Aorta (tissue), 5 donors: ENCODE data around the gene EMID1. TPM values are rescaled to one million over a fixed set of nuclear protein-coding genes. Genes with fewer than 3 reads are reported as not detected.

Experiments used
- ATAC-seq: fragments of 200-7000 bp; cut with Tn5 transposase; one replicate; pipeline ENCODE4 v1.9.1; 2022; ENCODE audit warnings: moderate library complexity; ENCODE audit not compliant: low FRiP score
- DNase-seq, 2 donors: peaks; one replicate each; pipeline ENCODE4 v3.0.0-alpha.2; 2020
- H3K27ac ChIP-seq, 2 donors: one replicate each; pipeline ENCODE4 v1.5.1; 2013; ENCODE audit warnings: low read length in 2 of 2, mild to moderate bottlenecking in 2 of 2, moderate library complexity in 2 of 2, control low read depth in 1 of 2, inconsistent platforms in 1 of 2, low read depth in 1 of 2
- H3K27me3 ChIP-seq, 2 donors: one replicate each; pipeline ENCODE4 v1.6.1; 2013; ENCODE audit warnings: control low read depth in 1 of 2, low read length in 1 of 2, mild to moderate bottlenecking in 1 of 2, moderate library complexity in 1 of 2; ENCODE audit not compliant: insufficient read depth in 2 of 2, control insufficient read depth in 1 of 2
- H3K36me3 ChIP-seq, 2 donors: one replicate each; pipeline ENCODE4 v1.6.1; 2013; ENCODE audit warnings: control low read depth in 1 of 2, low read length in 1 of 2, mild to moderate bottlenecking in 1 of 2; ENCODE audit not compliant: insufficient read depth in 2 of 2, control insufficient read depth in 1 of 2
- H3K4me1 ChIP-seq, 2 donors: one replicate each; pipeline ENCODE4 v1.6.1; 2013; ENCODE audit warnings: low read length in 2 of 2, control low read depth in 1 of 2, mild to moderate bottlenecking in 1 of 2, moderate library complexity in 1 of 2; ENCODE audit not compliant: insufficient read depth in 2 of 2, control insufficient read depth in 1 of 2
- H3K4me3 ChIP-seq, 2 donors: one replicate each; pipeline ENCODE4 v1.5.1; 2013; ENCODE audit warnings: low read length in 2 of 2, control low read depth in 1 of 2, mild to moderate bottlenecking in 1 of 2
- H3K9me3 ChIP-seq: one replicate; pipeline ENCODE4 v1.6.1; 2013; ENCODE audit warnings: mild to moderate bottlenecking, low read length; ENCODE audit not compliant: control insufficient read depth
- WGBS, 2 donors: extraction: QIAGEN DNeasy Blood & Tissue Kit; methylation state at CpG; one replicate each; pipeline ENCODE4 v1.1.7; 2013; 5-methylcytosine and 5-hydroxymethylcytosine counted together
- intact Hi-C, 2 donors: fragments of 100-400 bp; cut with DNase I; formaldehyde crosslinking; loops; one replicate each; pipeline versions ENCODE4 v1.14.2 to v1.15.0; 2022
- polyA plus RNA-seq, 2 donors: library from polyadenylated mRNA; stranded (reverse); fragments of 200-250 nt; gene quantifications; one replicate each; pipeline ENCODE4 v1.2.3, GENCODE V29; 2013
- total RNA-seq, 2 donors: library from RNA; stranded (reverse); fragmentation: NEBNext Ultra II Directional; extraction: Animal tissue kit (Norgen Biotek cat#: 25700); gene quantifications; one replicate each; pipeline ENCODE4 v1.2.1, GENCODE V29; 2021
- donor health status: healthy with polysubstance abuse.
- donor health status: Bipolar disorder and iron deficiency.
- donor health status: DM: no; HTN: no; CAD: no.
- donor health status: DM: no; HTN: no; CAD: no.
- donor health status: DM: yes; HTN: yes; CAD: no.

EMID1 gene
- total and polyA plus RNA-seq, 4 donors: 0.13 to 7.0 (median 0.95) TPM

DNA sequence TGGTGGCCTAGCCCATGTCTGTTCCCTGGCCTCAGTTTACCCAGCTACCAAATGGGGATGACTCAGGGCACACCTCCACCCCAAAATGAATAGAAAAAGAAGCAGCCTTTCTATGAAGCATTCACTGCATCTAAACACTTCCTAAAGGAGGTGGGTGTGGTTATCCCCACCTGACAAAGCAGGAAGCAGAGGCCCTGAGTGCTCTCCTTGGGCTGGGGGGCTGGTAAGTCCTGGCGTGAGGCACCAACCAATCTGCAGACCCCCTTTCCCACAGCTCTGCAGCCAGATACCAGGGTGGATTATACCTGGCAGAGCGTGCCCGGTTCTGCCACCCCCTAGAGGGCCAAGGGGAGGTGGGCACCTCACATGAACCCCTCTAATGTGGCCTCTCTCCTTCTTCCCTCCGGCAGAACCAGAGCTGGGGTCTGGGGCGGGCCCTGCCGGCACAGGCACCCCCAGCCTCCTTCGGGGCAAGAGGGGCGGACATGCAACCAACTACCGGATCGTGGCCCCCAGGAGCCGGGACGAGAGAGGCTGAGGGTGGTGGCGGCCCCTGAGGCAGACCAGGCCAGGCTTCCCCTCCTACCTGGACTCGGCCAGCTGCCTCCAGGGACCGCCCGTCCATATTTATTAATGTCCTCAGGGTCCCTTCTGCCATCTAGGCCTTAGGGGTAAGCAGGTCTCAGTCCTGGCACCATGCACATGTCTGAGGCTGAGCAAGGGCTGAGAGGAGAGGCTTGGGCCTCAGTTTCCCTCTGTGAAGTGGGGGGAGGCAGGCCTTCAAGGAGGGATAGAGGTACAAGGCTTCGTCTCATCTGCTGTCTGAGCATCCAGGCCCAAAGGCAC is 52.9 kb downstream of the EMID1 start:
- no peaks in the 10 kb centered on the region for H3K36me3 ChIP-seq
- no peaks in the 10 kb centered on the region for H3K27me3 ChIP-seq
- no peak overlapping the region for H3K4me3 ChIP-seq
- H3K27ac ChIP-seq: no peak overlapping the region
- DNase-seq (no peak), ATAC-seq (no peak)
- H3K9me3 ChIP-seq: no peaks in the 10 kb centered on the region
- intact Hi-C loops: no loop called here
- H3K4me1 ChIP-seq: no peaks in the 10 kb centered on the region
- 89% methylated on average over 15 to 17 of the region's 17 CpGs for WGBS, 2 donors

DNA sequence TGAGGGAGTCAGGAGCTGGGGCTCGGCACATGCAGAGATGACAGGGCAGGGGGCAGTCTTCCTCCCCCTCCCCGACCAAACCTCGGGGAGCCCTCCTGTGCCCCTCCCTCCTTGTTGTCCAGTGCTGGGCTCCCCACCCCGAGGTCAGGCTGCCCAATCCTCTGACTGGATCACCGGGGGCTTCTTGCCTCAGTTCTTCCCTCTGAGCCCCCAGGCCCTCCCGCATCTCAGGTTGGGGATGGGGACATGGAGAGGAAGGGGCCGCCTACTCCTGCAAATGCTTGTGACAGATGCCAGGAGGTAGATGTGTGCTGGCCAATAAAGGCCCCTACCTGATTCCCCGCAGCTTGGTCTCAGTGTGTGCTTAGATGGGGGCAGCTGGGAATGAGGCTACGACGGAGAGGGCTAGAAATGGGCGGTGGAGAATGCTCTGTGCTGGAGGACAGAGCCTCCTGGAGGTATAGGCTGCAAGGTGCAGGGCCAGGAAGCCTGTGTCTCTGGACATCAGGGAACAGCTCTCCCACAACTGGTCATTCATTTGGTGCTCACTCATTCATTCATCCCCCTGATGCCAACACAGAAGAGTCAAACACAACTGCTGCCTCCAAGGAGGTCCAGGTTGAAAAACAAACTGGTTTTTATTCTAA is 53.7 kb downstream of the EMID1 start:
- DNase-seq: no peak
- 78 to 82% methylated on average over 11 of the region's 11 CpGs for WGBS, 2 donors

DNA sequence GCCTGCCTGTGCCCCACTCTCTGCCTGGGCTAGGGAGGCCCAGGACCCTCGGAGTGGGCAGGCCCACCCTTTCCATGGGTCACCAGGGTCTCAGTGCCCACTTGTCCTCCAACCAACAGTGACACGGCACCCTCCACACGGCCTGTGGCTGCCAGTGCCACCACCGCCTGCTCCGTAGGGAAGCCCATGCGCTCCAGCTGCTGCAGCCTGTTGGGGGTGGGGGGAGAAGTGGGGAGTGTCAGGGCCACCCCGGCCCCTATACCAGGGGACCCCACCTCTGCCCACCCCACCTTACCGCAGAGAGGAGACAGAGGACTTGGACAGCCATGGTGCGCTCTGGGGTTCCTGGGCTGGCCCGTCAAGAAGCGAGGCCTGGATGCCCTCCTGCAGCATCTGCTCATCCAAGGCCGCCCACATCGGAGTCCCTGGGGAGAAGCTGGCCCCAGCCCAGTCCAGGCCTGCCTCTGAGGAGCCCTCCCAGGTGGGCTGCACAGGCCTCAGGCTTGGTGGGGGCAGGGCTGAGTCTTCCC is 54.4 kb downstream of the EMID1 start:
- Histone ChIP-seq H3K9me3 (no peaks in the 10 kb centered on the region), H3K27ac (no peak overlapping the region), H3K4me3 (no peak overlapping the region), H3K27me3 (no peaks in the 10 kb centered on the region), H3K4me1 (no peaks in the 10 kb centered on the region), H3K36me3 (no peaks in the 10 kb centered on the region)
- 88% methylated on average over 12 to 13 of the region's 13 CpGs for WGBS, 2 donors
- intact Hi-C loops: no loop called here
- no peak for DNase-seq
- ATAC-seq: no peak

More for the DNA sequence above, 53.7 kb downstream of the EMID1 start:
- Histone ChIP-seq H3K9me3 (no peaks in the 10 kb centered on the region), H3K27me3 (no peaks in the 10 kb centered on the region), H3K4me1 (no peaks in the 10 kb centered on the region), H3K36me3 (no peaks in the 10 kb centered on the region), H3K4me3 (no peak overlapping the region), H3K27ac (no peak overlapping the region)
- ATAC-seq: no peak
- intact Hi-C loops: no loop called here

DNA sequence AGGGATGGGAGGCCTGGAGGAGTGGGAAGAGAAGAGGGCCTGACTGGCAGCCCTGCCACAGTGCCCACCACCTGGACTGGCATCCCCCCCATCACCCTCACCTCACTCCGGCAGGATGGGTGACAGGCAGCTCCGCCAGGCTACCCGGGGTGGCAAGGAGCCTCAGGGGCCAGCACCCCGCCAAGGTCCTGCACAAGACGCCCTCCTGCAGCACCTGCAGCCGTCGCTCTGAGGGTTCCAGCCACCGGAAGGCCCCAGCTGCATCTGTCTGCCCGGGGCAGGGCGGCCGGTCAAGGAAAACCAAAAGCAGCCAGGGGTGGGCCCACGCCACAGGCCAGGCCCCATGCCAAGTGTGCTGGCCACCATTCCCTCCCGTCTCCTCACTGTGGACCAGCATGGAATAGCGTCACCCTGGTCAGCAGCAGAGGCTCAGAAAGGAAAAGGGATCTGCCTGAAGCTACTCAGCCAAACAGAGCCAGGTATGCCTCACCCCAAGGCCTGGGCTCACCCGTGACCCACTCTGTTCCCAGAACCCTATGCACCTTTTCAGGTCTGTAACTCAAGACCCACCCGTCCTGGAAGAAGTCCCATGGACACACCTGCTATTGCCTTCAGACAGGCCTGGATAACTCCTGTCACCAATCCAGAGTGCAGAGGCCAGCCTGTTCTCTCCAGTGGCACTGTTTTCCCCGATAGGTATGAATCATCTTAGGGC is 55.1 kb downstream of the EMID1 start:
- Histone ChIP-seq H3K27me3 (no peaks in the 10 kb centered on the region), H3K9me3 (no peaks in the 10 kb centered on the region), H3K4me3 (no peak overlapping the region), H3K36me3 (no peaks in the 10 kb centered on the region), H3K4me1 (no peaks in the 10 kb centered on the region), H3K27ac (no peak overlapping the region)
- DNase-seq (no peak), ATAC-seq (no peak)
- WGBS, 2 donors: 52 to 54% methylated on average over 16 to 17 of the region's 17 CpGs
- intact Hi-C loops: no loop called here

DNA sequence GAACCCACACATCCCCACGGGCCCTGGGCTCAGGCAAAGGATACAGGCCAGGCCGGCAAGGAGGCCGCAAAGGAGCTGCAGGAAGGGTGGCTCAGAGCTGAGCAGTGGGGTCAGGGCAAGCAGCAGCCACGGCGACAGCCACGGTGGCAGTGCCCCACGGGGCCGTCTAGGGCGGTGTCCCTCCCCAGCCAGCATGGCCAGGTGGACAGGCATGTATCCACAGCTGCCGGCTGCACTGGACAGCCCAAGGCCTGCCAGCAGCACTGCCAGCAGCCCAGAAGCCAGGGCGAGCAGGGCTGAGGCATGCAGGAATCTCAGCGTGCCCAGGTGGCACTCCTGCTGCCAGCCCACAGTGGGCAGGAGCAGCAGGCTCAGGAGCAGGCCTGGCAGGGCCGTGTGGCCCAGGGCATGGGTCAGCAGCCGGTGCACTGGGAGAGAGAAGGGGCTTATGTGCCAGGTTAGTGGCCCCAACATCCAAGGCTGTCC is 58.1 kb downstream of the EMID1 start:
- no peaks in the 10 kb centered on the region for H3K27me3 ChIP-seq
- no peaks in the 10 kb centered on the region for H3K36me3 ChIP-seq
- ATAC-seq (no peak), DNase-seq (no peak)
- intact Hi-C loops: no loop called here
- H3K9me3 ChIP-seq: no peaks in the 10 kb centered on the region
- 85 to 88% methylated on average over 14 of the region's 14 CpGs for WGBS, 2 donors
- H3K27ac ChIP-seq: no peak overlapping the region
- H3K4me1 ChIP-seq: no peaks in the 10 kb centered on the region
- H3K4me3 ChIP-seq: no peak overlapping the region

DNA sequence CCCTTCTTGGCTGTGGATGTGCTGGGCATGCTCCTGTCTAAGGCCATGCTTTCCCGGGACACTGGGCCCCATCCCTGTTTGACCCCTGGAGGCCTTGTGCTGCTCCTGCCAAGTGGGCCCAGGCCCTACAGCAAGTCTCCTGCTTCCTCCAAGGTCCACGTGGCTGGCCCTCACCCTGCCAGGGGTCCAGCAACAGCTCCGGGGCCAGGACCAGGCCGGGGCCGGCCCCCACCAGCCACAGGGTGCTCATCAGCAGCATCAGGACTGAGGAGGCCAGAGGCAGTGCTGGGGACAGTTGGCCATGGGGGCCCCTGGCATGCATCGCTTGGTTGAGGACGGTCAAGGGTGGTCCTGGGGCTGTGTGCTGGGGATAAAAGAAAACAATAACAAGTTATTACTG is 59.6 kb downstream of the EMID1 start:
- DNase-seq (no peak), ATAC-seq (no peak)
- H3K4me3 ChIP-seq: no peak overlapping the region
- no peak overlapping the region for H3K27ac ChIP-seq
- H3K27me3 ChIP-seq: no peaks in the 10 kb centered on the region
- H3K4me1 ChIP-seq: peaks cover 0 to under 1% of the 10 kb centered on the region in 2 donors
- intact Hi-C loops: loop anchor here in 1 of 2 donors (5.0 kb wide), 1 partner anchor 42 kb away; the partner anchor contains the start of gene GAS2L1
- H3K9me3 ChIP-seq: no peaks in the 10 kb centered on the region
- WGBS, 2 donors: 89 to 92% methylated on average over 7 of the region's 7 CpGs
- H3K36me3 ChIP-seq: no peaks in the 10 kb centered on the region

DNA sequence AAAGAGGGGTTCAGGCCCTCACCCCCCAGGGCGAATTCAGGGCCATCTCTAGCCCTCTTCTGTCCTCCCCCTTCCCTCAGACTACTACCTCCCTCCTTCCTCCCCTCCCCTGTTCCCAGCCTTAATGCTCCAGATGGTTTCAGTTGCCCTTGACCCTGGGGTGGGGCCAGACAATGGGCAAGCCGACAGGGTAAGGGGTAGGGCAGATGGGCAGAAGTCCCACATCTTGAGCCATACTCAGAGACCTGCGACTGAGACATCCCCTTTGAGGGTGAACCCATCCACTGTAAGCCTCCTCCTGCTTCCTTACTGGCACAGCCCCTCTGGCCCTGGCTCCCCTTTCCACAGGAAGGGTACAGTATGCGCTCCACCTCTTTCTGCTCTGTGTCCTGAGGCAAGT is 60.2 kb downstream of the EMID1 start:
- DNase-seq: no peak
- ATAC-seq: no peak
- no peaks in the 10 kb centered on the region for H3K36me3 ChIP-seq
- H3K27me3 ChIP-seq: no peaks in the 10 kb centered on the region
- H3K9me3 ChIP-seq: no peaks in the 10 kb centered on the region
- intact Hi-C loops: loop anchor here in 1 of 2 donors (5.0 kb wide), 1 partner anchor 41 kb away; the partner anchor contains the start of gene GAS2L1
- WGBS, 2 donors: 76 to 82% methylated on average over 4 of the region's 4 CpGs
- no peak overlapping the region for H3K4me3 ChIP-seq
- no peak overlapping the region for H3K27ac ChIP-seq
- H3K4me1 ChIP-seq: peaks cover 0 to 1% of the 10 kb centered on the region in 2 donors
